ENCODE data around the gene TMEM272. TPM values are rescaled to one million over a fixed set of nuclear protein-coding genes. Genes with fewer than 3 reads are reported as not detected.

TMEM272 gene
- total and polyA plus RNA-seq, 2 of the 13 experiments (the other 11 are each of a cell fraction or from before 2014, with no cell fraction given): 0.37 to 0.62 TPM

- TF ChIP-seq ZNF546 (CRISPR knock-in tag; conservative IDR thresholded peaks at IDR 0.05): peak; percentile 31; the same call in 1 of the 2 replicates
- no peak for TF ChIP-seq CHCHD3 (CRISPR knock-in tag; IDR thresholded peaks at IDR 0.05)
- TF ChIP-seq ZNF333 (CRISPR knock-in tag; IDR thresholded peaks at IDR 0.05; ENCODE audit: borderline replicate concordance): no peak
- no peak for TF ChIP-seq ZNF292 (CRISPR knock-in tag; IDR thresholded peaks at IDR 0.05; ENCODE audit: borderline replicate concordance, low read depth)
- TF ChIP-seq, protein P1, sequence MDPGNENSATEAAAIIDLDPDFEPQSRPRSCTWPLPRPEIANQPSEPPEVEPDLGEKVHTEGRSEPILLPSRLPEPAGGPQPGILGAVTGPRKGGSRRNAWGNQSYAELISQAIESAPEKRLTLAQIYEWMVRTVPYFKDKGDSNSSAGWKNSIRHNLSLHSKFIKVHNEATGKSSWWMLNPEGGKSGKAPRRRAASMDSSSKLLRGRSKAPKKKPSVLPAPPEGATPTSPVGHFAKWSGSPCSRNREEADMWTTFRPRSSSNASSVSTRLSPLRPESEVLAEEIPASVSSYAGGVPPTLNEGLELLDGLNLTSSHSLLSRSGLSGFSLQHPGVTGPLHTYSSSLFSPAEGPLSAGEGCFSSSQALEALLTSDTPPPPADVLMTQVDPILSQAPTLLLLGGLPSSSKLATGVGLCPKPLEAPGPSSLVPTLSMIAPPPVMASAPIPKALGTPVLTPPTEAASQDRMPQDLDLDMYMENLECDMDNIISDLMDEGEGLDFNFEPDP (CRISPR knock-in tag; conservative IDR thresholded peaks at IDR 0.05): no peak
- TF ChIP-seq PTBP1 (IDR thresholded peaks at IDR 0.05; ENCODE audit: low read depth, low read length, poor library complexity, severe bottlenecking): no peak
- TF ChIP-seq, protein P2, sequence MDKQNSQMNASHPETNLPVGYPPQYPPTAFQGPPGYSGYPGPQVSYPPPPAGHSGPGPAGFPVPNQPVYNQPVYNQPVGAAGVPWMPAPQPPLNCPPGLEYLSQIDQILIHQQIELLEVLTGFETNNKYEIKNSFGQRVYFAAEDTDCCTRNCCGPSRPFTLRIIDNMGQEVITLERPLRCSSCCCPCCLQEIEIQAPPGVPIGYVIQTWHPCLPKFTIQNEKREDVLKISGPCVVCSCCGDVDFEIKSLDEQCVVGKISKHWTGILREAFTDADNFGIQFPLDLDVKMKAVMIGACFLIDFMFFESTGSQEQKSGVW (CRISPR knock-in tag; IDR thresholded peaks at IDR 0.05; ENCODE audit: borderline replicate concordance): 0 out of 2 replicates have a peak, but pooled peaks have one; percentile 18
- TF ChIP-seq POLR2A (IDR thresholded peaks at IDR 0.05; ENCODE audit: insufficient read depth in 1 of 2, low read depth in 2 of 2, low read length in 2 of 2): peak; percentile 73 to 81
- no peak for TF ChIP-seq MTA3 (CRISPR knock-in tag; IDR thresholded peaks at IDR 0.05)
- no peak for TF ChIP-seq HOXA9 (CRISPR knock-in tag; IDR thresholded peaks at IDR 0.05; ENCODE audit: borderline replicate concordance)
- TF ChIP-seq UBTF (CRISPR knock-in tag; IDR thresholded peaks at IDR 0.05): peak; percentile 39; the same call in 1 of the 2 replicates
- no peak for TF ChIP-seq ZNF274 (CRISPR knock-in tag; IDR thresholded peaks at IDR 0.05)
- no peak for TF ChIP-seq ZNF549 (CRISPR knock-in tag; IDR thresholded peaks at IDR 0.05)
- TF ChIP-seq, protein P3, sequence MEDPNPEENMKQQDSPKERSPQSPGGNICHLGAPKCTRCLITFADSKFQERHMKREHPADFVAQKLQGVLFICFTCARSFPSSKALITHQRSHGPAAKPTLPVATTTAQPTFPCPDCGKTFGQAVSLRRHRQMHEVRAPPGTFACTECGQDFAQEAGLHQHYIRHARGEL (CRISPR knock-in tag; IDR thresholded peaks at IDR 0.05): no peak
- peak; percentile 67; the same call in 1 of the 2 replicates for TF ChIP-seq ISX (CRISPR knock-in tag; conservative IDR thresholded peaks at IDR 0.05)
- no peak; the same call in 1 of the 2 replicates for TF ChIP-seq ZNF710 (CRISPR knock-in tag; IDR thresholded peaks at IDR 0.05; ENCODE audit: borderline replicate concordance)
- TF ChIP-seq, protein P4, sequence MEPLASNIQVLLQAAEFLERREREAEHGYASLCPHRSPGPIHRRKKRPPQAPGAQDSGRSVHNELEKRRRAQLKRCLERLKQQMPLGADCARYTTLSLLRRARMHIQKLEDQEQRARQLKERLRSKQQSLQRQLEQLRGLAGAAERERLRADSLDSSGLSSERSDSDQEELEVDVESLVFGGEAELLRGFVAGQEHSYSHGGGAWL (CRISPR knock-in tag; IDR thresholded peaks at IDR 0.05): peak; percentile 69; the same call in 1 of the 2 replicates
- TF ChIP-seq MNT (IDR thresholded peaks at IDR 0.05): no peak
- no peak for TF ChIP-seq LCORL (IDR thresholded peaks at IDR 0.05)
- no peak; the same call in 1 of the 2 replicates for TF ChIP-seq LCORL (CRISPR knock-in tag; IDR thresholded peaks at IDR 0.05)
These were observed 41.3 kb downstream of the TMEM272 start, which contains the start of gene DHRS12 (continued) for GRCh38 chr13:51803422-51804294.

Data from HepG2 (cell line).